ENCODE measurements around the gene CEP43.

GRCh38 chr6:166954118-166954713 is 45.0 kb upstream of the CEP43 start:
- TF ChIP-seq, protein P1, sequence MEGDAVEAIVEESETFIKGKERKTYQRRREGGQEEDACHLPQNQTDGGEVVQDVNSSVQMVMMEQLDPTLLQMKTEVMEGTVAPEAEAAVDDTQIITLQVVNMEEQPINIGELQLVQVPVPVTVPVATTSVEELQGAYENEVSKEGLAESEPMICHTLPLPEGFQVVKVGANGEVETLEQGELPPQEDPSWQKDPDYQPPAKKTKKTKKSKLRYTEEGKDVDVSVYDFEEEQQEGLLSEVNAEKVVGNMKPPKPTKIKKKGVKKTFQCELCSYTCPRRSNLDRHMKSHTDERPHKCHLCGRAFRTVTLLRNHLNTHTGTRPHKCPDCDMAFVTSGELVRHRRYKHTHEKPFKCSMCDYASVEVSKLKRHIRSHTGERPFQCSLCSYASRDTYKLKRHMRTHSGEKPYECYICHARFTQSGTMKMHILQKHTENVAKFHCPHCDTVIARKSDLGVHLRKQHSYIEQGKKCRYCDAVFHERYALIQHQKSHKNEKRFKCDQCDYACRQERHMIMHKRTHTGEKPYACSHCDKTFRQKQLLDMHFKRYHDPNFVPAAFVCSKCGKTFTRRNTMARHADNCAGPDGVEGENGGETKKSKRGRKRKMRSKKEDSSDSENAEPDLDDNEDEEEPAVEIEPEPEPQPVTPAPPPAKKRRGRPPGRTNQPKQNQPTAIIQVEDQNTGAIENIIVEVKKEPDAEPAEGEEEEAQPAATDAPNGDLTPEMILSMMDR (IDR thresholded peaks at IDR 0.05): no peak
- TF ChIP-seq POLR2A (IDR thresholded peaks at IDR 0.05): no peak

Measured in Peyer's patch (tissue), 4 donors.